H1 (cell line): ENCODE results near the gene CST6. TPM values are rescaled to one million over a fixed set of nuclear protein-coding genes. Genes with fewer than 3 reads are reported as not detected.

Experiments
- HDAC2 ChIP-seq, 2 experiments: fragments of 300-600 bp in 1 of 2; sonication (generic) in 1 of 2; IDR thresholded peaks; 2 replicates each; pipeline ENCODE4 v1.6.1; 2011 to 2012; ENCODE audit warnings: low read depth in 2 of 2, low read length in 2 of 2, mild to moderate bottlenecking in 2 of 2, moderate library complexity in 2 of 2, borderline replicate concordance in 1 of 2, inconsistent platforms in 1 of 2
- NRF1 ChIP-seq: IDR thresholded peaks from 2 replicates; pipeline ENCODE4 v1.6.1; 2011; ENCODE audit warnings: mild to moderate bottlenecking, low read depth, low read length, improper control_type of control experiment
- SIN3A ChIP-seq, 2 experiments: IDR thresholded peaks in 1 of 2; conservative IDR thresholded peaks in 1 of 2; 2 replicates each; pipeline ENCODE4 v1.6.1; 2011 to 2012; ENCODE audit warnings: low read length in 2 of 2, improper control_type of control experiment in 1 of 2, low read depth in 1 of 2, mild to moderate bottlenecking in 1 of 2
- polyA plus RNA-seq, 7 experiments: library from polyadenylated mRNA; depleted of rRNA in 3 of 7; stranded (reverse) in 5 of 7; unstranded in 2 of 7; fragments of >200 nt in 5 of 7; fragments of 200-250 nt in 2 of 7; gene quantifications; 1 replicate in 5 of 7; 2 replicates in 1 of 7; 4 replicates in 1 of 7; pipeline versions ENCODE4 v1.2.1 to v1.2.3, GENCODE V29; 2011 to 2013; ENCODE audit warnings: missing spikeins in 2 of 7, mixed read lengths in 2 of 7
- total RNA-seq: library from RNA; stranded (reverse); fragmentation: NEBNext Ultra II Directional; extraction: Animal tissue kit (Norgen Biotek cat#: 25700); gene quantifications from 2 replicates; pipeline ENCODE4 v1.2.1, GENCODE V29; 2021
- TF ChIP-seq, protein P1 (sequence below), 3 experiments: IDR thresholded peaks; 1 replicate in 2 of 3; 2 replicates in 1 of 3; pipeline versions ENCODE4 v1.5.1 to v1.6.1; 2011; ENCODE audit warnings: low read length in 3 of 3, mild to moderate bottlenecking in 3 of 3, inconsistent platforms in 2 of 3, low read depth in 1 of 3, moderate library complexity in 1 of 3; ENCODE audit not compliant: insufficient read depth in 1 of 3; ENCODE audit errors: control extremely low read depth in 1 of 3
- TF ChIP-seq, protein P2 (sequence below): IDR thresholded peaks from 2 replicates; pipeline ENCODE4 v1.6.1; 2012; ENCODE audit warnings: low read length, inconsistent platforms

CST6 gene
- total and polyA plus RNA-seq, 2 of the 8 experiments (the other 6 are each of a cell fraction or from before 2014, with no cell fraction given), result 1.6 to 7.6 TPM

DNA sequence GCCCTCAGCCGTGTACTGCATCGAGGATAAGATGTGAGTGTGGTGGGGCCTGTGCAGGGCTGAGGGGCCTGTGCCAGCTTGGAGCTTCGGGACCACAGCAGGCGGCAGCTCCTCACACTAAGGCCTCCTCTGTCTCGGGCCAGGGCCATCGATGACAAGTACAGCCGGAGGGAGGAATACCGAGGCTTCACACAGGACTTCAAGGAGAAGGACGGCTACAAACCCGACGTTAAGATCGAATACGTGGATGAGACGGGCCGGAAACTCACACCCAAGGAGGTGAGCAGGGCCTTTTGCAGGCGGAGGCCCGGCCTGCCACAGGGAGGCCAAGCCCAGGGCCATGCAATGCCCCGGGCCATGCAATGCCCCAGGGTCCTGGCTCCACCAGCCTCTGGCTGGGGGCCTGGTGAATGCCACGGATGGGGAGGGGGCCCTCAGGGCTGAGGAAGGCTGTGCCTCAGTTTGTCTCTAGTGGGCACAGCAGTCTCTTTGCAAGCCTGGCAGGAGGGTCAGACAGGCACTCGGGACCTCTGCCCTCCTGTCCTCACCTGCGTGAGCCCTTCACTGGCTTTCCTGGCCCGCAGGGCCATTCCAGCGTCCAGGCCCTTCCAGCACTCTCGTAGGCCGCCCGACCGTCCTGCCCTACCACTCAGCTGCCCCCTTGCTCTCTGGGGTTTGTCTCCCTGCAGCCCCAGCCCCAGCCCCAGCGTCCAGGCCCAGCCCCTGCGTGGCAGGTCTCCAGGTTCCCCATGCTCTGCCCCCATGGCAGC, 34.0 kb upstream of the CST6 start (continued):
- TF ChIP-seq, protein P1, sequence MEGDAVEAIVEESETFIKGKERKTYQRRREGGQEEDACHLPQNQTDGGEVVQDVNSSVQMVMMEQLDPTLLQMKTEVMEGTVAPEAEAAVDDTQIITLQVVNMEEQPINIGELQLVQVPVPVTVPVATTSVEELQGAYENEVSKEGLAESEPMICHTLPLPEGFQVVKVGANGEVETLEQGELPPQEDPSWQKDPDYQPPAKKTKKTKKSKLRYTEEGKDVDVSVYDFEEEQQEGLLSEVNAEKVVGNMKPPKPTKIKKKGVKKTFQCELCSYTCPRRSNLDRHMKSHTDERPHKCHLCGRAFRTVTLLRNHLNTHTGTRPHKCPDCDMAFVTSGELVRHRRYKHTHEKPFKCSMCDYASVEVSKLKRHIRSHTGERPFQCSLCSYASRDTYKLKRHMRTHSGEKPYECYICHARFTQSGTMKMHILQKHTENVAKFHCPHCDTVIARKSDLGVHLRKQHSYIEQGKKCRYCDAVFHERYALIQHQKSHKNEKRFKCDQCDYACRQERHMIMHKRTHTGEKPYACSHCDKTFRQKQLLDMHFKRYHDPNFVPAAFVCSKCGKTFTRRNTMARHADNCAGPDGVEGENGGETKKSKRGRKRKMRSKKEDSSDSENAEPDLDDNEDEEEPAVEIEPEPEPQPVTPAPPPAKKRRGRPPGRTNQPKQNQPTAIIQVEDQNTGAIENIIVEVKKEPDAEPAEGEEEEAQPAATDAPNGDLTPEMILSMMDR (IDR thresholded peaks at IDR 0.05; ENCODE audit: control extremely low read depth in 1 of 3, insufficient read depth in 1 of 3, low read depth in 1 of 3, low read length in 3 of 3), result no peak
- TF ChIP-seq NRF1 (no peak), SIN3A (conservative IDR thresholded peaks at IDR 0.05 in 1 of 2, IDR thresholded peaks at IDR 0.05 in 1 of 2; ENCODE audit: low read depth in 1 of 2, low read length in 2 of 2) (no peak), HDAC2 (IDR thresholded peaks at IDR 0.05; ENCODE audit: borderline replicate concordance in 1 of 2, low read depth in 2 of 2, low read length in 2 of 2) (no peak)
- TF ChIP-seq, protein P2, sequence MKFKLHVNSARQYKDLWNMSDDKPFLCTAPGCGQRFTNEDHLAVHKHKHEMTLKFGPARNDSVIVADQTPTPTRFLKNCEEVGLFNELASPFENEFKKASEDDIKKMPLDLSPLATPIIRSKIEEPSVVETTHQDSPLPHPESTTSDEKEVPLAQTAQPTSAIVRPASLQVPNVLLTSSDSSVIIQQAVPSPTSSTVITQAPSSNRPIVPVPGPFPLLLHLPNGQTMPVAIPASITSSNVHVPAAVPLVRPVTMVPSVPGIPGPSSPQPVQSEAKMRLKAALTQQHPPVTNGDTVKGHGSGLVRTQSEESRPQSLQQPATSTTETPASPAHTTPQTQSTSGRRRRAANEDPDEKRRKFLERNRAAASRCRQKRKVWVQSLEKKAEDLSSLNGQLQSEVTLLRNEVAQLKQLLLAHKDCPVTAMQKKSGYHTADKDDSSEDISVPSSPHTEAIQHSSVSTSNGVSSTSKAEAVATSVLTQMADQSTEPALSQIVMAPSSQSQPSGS, result no peak
